HEK293 (cell line): ENCODE data around the gene BEND2.

Experiments
- CTCF ChIA-PET: fragments of 350-600 bp; formaldehyde crosslinking; extraction: SDS; loops from one replicate; lab custom pipeline; 2021; ENCODE audit warnings: antibody characterized with exemption; lab: Yijun Ruan, JAX
- POLR2A ChIA-PET: fragments of 300-600 bp; formaldehyde crosslinking; extraction: SDS; loops from one replicate; lab custom pipeline; 2020; ENCODE audit warnings: antibody characterized with exemption, inconsistent platforms; lab: Yijun Ruan, JAX
- H3K27ac ChIP-seq: fragments of 200-500 bp; sonication (Bioruptor generic); 2 replicates; pipeline ENCODE4 v1.5.1; 2014; ENCODE audit warnings: low read depth, low read length, control low read depth, inconsistent platforms; ENCODE audit errors: extremely low read depth
- H3K36me3 ChIP-seq, 2 experiments: fragments of 200-500 bp in 1 of 2; sonication (Bioruptor generic) in 1 of 2; 1 replicate in 1 of 2; 2 replicates in 1 of 2; pipeline ENCODE4 v1.5.1; 2014 to 2017; ENCODE audit warnings: inconsistent platforms in 2 of 2, low read length in 2 of 2; ENCODE audit not compliant: control insufficient read depth in 2 of 2, insufficient read depth in 1 of 2
- H3K4me1 ChIP-seq: fragments of 200-500 bp; sonication (Bioruptor generic); 2 replicates; pipeline ENCODE4 v1.5.1; 2014; ENCODE audit warnings: mild to moderate bottlenecking, low read length, inconsistent platforms; ENCODE audit not compliant: control insufficient read depth, insufficient read depth
- H3K4me3 ChIP-seq: 2 replicates; pipeline ENCODE4 v1.5.1; 2011; ENCODE audit warnings: low read depth, mild to moderate bottlenecking, control low read depth, low read length, moderate library complexity
- H3K9me3 ChIP-seq: fragments of 200-500 bp; sonication (Bioruptor generic); 2 replicates; pipeline ENCODE4 v1.5.1; 2014; ENCODE audit warnings: low read depth, low read length, inconsistent platforms; ENCODE audit not compliant: control insufficient read depth, insufficient read depth
- BCL6B ChIP-seq: fragments of 450-650 bp; formaldehyde crosslinking; IDR thresholded peaks from 2 replicates; pipeline ENCODE4 v1.5.1; 2017; ENCODE audit warnings: missing biosample characterization, missing genetic modification characterization
- CTCF ChIP-seq: fragments of 450-650 bp; formaldehyde crosslinking; IDR thresholded peaks from 2 replicates; pipeline ENCODE4 v1.5.1; 2016; ENCODE audit warnings: missing biosample characterization, missing genetic modification characterization
- KLF8 ChIP-seq: fragments of 450-650 bp; formaldehyde crosslinking; IDR thresholded peaks from 2 replicates; pipeline ENCODE4 v1.5.1; 2016; ENCODE audit warnings: missing biosample characterization, missing genetic modification characterization
- RBAK ChIP-seq: fragments of 450-650 bp; formaldehyde crosslinking; IDR thresholded peaks from 2 replicates; pipeline ENCODE4 v1.5.1; 2016; ENCODE audit warnings: missing biosample characterization, missing genetic modification characterization
- SP7 ChIP-seq: fragments of 450-650 bp; formaldehyde crosslinking; IDR thresholded peaks from 2 replicates; pipeline ENCODE4 v1.5.1; 2016; ENCODE audit warnings: missing biosample characterization, missing genetic modification characterization
- ZBTB49 ChIP-seq: fragments of 450-650 bp; formaldehyde crosslinking; IDR thresholded peaks from 2 replicates; pipeline ENCODE4 v1.5.1; 2016; ENCODE audit warnings: missing biosample characterization, missing genetic modification characterization, low read depth
- ZNF121 ChIP-seq: fragments of 450-650 bp; formaldehyde crosslinking; IDR thresholded peaks from 2 replicates; pipeline ENCODE4 v1.5.1; 2016; ENCODE audit warnings: missing biosample characterization, missing genetic modification characterization
- ZNF132 ChIP-seq: fragments of 450-650 bp; formaldehyde crosslinking; IDR thresholded peaks from 2 replicates; pipeline ENCODE4 v1.5.1; 2017; ENCODE audit warnings: missing biosample characterization, missing genetic modification characterization, borderline replicate concordance
- ZNF184 ChIP-seq: fragments of 450-650 bp; IDR thresholded peaks from 2 replicates; pipeline ENCODE4 v1.5.1; 2018; ENCODE audit warnings: missing biosample characterization, mild to moderate bottlenecking, missing genetic modification characterization
- ZNF24 ChIP-seq: fragments of 450-650 bp; formaldehyde crosslinking; IDR thresholded peaks from 2 replicates; pipeline ENCODE4 v1.5.1; 2016; ENCODE audit warnings: missing biosample characterization, missing genetic modification characterization
- ZNF26 ChIP-seq: fragments of 450-650 bp; formaldehyde crosslinking; IDR thresholded peaks from 2 replicates; pipeline ENCODE4 v1.5.1; 2016; ENCODE audit warnings: missing biosample characterization, missing genetic modification characterization
- ZNF341 ChIP-seq: fragments of 450-650 bp; formaldehyde crosslinking; IDR thresholded peaks from 2 replicates; pipeline ENCODE4; 2016; ENCODE audit warnings: low read depth, missing biosample characterization, missing genetic modification characterization
- ZNF394 ChIP-seq: fragments of 450-650 bp; formaldehyde crosslinking; IDR thresholded peaks from 2 replicates; pipeline ENCODE4 v1.5.1; 2016; ENCODE audit warnings: missing biosample characterization, missing genetic modification characterization, mild to moderate bottlenecking, moderate library complexity, borderline replicate concordance
- ZNF449 ChIP-seq: fragments of 450-650 bp; formaldehyde crosslinking; IDR thresholded peaks from 2 replicates; pipeline ENCODE4 v1.5.1; 2017; ENCODE audit warnings: missing biosample characterization, mild to moderate bottlenecking, missing genetic modification characterization, moderate library complexity
- ZNF580 ChIP-seq: fragments of 450-650 bp; formaldehyde crosslinking; IDR thresholded peaks from 2 replicates; pipeline ENCODE4 v1.5.1; 2016; ENCODE audit warnings: missing biosample characterization, missing genetic modification characterization
- ZNF596 ChIP-seq: fragments of 450-650 bp; IDR thresholded peaks from 2 replicates; pipeline ENCODE4 v1.5.0; 2018; ENCODE audit warnings: missing biosample characterization, mild to moderate bottlenecking, missing genetic modification characterization, moderate library complexity
- ZNF768 ChIP-seq: fragments of 450-650 bp; formaldehyde crosslinking; IDR thresholded peaks from 2 replicates; pipeline ENCODE4 v1.5.1; 2018; ENCODE audit warnings: missing biosample characterization, mild to moderate bottlenecking, missing genetic modification characterization
- ZNF792 ChIP-seq: fragments of 450-650 bp; formaldehyde crosslinking; IDR thresholded peaks from 2 replicates; pipeline ENCODE4 v1.5.1; 2016; ENCODE audit warnings: missing biosample characterization, missing genetic modification characterization

The BEND2 gene

GRCh38 chrX:18151649-18152048 is 69.0 kb downstream of the BEND2 start:
- CTCF ChIA-PET = interaction anchor here (0.6 kb wide), 1 partner anchor 189 kb away, joined by 3 read pairs; no protein-coding TSS in a partner anchor
- POLR2A ChIA-PET = no interaction called here
- TF ChIP-seq ZNF184 (no peak), RBAK (no peak), ZNF596 (no peak), KLF8 (tag by site-specific recombination) (no peak), ZNF792 (no peak), ZNF24 (tag by site-specific recombination) (no peak), SP7 (tag by site-specific recombination) (peak; percentile 88), ZNF449 (tag by site-specific recombination) (no peak)

GRCh38 chrX:18151157-18151556 is 69.5 kb downstream of the BEND2 start:
- TF ChIP-seq ZNF394 = no peak
- no peak for TF ChIP-seq ZNF121
- no peak for TF ChIP-seq CTCF (tag by site-specific recombination)
- TF ChIP-seq BCL6B = no peak
- TF ChIP-seq ZNF341 = no peak
- TF ChIP-seq ZNF132 (tag by site-specific recombination) = no peak
- TF ChIP-seq ZNF768 = no peak
- no peak for TF ChIP-seq ZNF26 (tag by site-specific recombination)
- TF ChIP-seq ZNF792 = no peak
- TF ChIP-seq, all 188 proteins: peak for 0
- POLR2A ChIA-PET = no interaction called here
- Histone ChIP-seq H3K27ac (no peak overlapping the region), H3K4me3 (no peak overlapping the region), H3K4me1 (no peaks in the 10 kb centered on the region), H3K36me3 (no peaks in the 10 kb centered on the region), H3K9me3 (no peaks in the 10 kb centered on the region; the same call in 1 of the 2 replicates)
- CTCF ChIA-PET = interaction anchor here (0.6 kb wide), 1 partner anchor 190 kb away, joined by 3 read pairs; no protein-coding TSS in a partner anchor

More at GRCh38 chrX:18151649-18152048, 69.0 kb downstream of the BEND2 start:
- Histone ChIP-seq H3K36me3 (no peaks in the 10 kb centered on the region), H3K27ac (no peak overlapping the region), H3K4me3 (no peak overlapping the region), H3K9me3 (no peaks in the 10 kb centered on the region; the same call in 1 of the 2 replicates), H3K4me1 (no peaks in the 10 kb centered on the region)

GRCh38 chrX:18149454-18149853 is 71.2 kb downstream of the BEND2 start:
- Histone ChIP-seq H3K4me1 (no peaks in the 10 kb centered on the region), H3K9me3 (no peaks in the 10 kb centered on the region; the same call in 1 of the 2 replicates), H3K27ac (no peak overlapping the region), H3K36me3 (no peaks in the 10 kb centered on the region), H3K4me3 (no peak overlapping the region)
- ChIA-PET POLR2A (no interaction called here), CTCF (no interaction called here)
- TF ChIP-seq ZNF26 (tag by site-specific recombination) (no peak), ZBTB49 (tag by site-specific recombination) (no peak), ZNF580 (tag by site-specific recombination) (no peak)
